Neural progenitor cell (in vitro differentiated cells): ENCODE data around the gene GAB2. TPM values are rescaled to one million over a fixed set of nuclear protein-coding genes. Genes with fewer than 3 reads are reported as not detected.

Experiments
- DNase-seq: peaks from one replicate; pipeline ENCODE4 v3.0.0-alpha.2; 2016; ENCODE audit warnings: low spot score
- H2AFZ ChIP-seq: fragments of 200-600 bp; sonication (generic); replicated peaks from 2 replicates; pipeline ENCODE4 v1.6.1; 2016; ENCODE audit warnings: antibody characterized with exemption
- H3F3A ChIP-seq: fragments of 200-600 bp; sonication (generic); 2 replicates; pipeline ENCODE4 v1.6.1; 2016; ENCODE audit warnings: antibody characterized with exemption, low read depth
- H3K27ac ChIP-seq: fragments of 200-600 bp; sonication (generic); 2 replicates; pipeline ENCODE4 v1.5.1; 2016; ENCODE audit warnings: mild to moderate bottlenecking
- H3K27me3 ChIP-seq: fragments of 200-600 bp; sonication (generic); 2 replicates; pipeline ENCODE4 v1.6.1; 2016; ENCODE audit warnings: mild to moderate bottlenecking, moderate library complexity
- H3K36me3 ChIP-seq: fragments of 200-600 bp; sonication (generic); 2 replicates; pipeline ENCODE4 v1.5.1; 2016
- H3K4me1 ChIP-seq: fragments of 200-600 bp; sonication (generic); 2 replicates; pipeline ENCODE4 v1.6.1; 2016; ENCODE audit warnings: mixed run types
- H3K4me2 ChIP-seq: fragments of 200-600 bp; sonication (generic); 2 replicates; pipeline ENCODE4 v1.6.1; 2016
- H3K4me3 ChIP-seq: fragments of 200-600 bp; sonication (generic); 2 replicates; pipeline ENCODE4 v1.5.1; 2016
- H3K79me2 ChIP-seq: fragments of 200-600 bp; sonication (generic); 2 replicates; pipeline ENCODE4 v1.6.1; 2016; ENCODE audit warnings: low read depth
- H3K9ac ChIP-seq: fragments of 200-600 bp; sonication (generic); 2 replicates; pipeline ENCODE4 v1.6.1; 2016
- H3K9me3 ChIP-seq: fragments of 200-600 bp; sonication (generic); 2 replicates; pipeline ENCODE4 v1.5.1; 2016; ENCODE audit warnings: low read depth
- H4K20me1 ChIP-seq: fragments of 200-600 bp; sonication (generic); 2 replicates; pipeline ENCODE4 v1.6.1; 2016; ENCODE audit warnings: low read depth
- H3K27ac Mint-ChIP-seq: 3 replicates; pipeline ENCODE4 v1.8.0; 2021; ENCODE audit warnings: mixed read lengths
- H3K27me3 Mint-ChIP-seq: 2 replicates; pipeline ENCODE4 v1.8.0; 2022; ENCODE audit warnings: low read depth, mild to moderate bottlenecking, inconsistent platforms, moderate library complexity, mixed read lengths; ENCODE audit not compliant: insufficient read depth
- H3K36me3 Mint-ChIP-seq: 3 replicates; pipeline ENCODE4 v1.8.0; 2021; ENCODE audit warnings: mixed read lengths
- H3K4me1 Mint-ChIP-seq: 3 replicates; pipeline ENCODE4 v1.8.0; 2021; ENCODE audit warnings: mixed read lengths
- H3K4me3 Mint-ChIP-seq: 3 replicates; pipeline ENCODE4 v1.8.0; 2021; ENCODE audit warnings: mild to moderate bottlenecking, moderate library complexity, mixed read lengths
- H3K9me3 Mint-ChIP-seq: 3 replicates; pipeline ENCODE4 v1.8.0; 2020; ENCODE audit warnings: mixed read lengths
- CTCF ChIP-seq: fragments of 200-600 bp; sonication (generic); IDR thresholded peaks from 2 replicates; pipeline ENCODE4 v1.5.1; 2017; ENCODE audit warnings: antibody characterized with exemption, mild to moderate bottlenecking
- EZH2 ChIP-seq: fragments of 200-600 bp; sonication (generic); IDR thresholded peaks from 2 replicates; pipeline ENCODE4 v1.6.1; 2017; ENCODE audit warnings: antibody characterized with exemption, mild to moderate bottlenecking, moderate library complexity
- EZH2phosphoT487 ChIP-seq: fragments of 200-600 bp; sonication (generic); IDR thresholded peaks from 2 replicates; pipeline ENCODE4 v1.6.1; 2017; ENCODE audit warnings: antibody characterized with exemption
- total RNA-seq: library from RNA; depleted of rRNA; stranded (reverse); fragments of >200 nt; gene quantifications from 2 replicates; pipeline ENCODE4 v1.2.3, GENCODE V29; 2015; ENCODE audit warnings: low replicate concordance

GAB2 gene
- total RNA-seq, 1 donor from 2014 or later, result 11.1 TPM

- Mint-ChIP-seq H3K27ac (no peak overlapping the region), H3K27me3 (peaks cover 20% of the 10 kb centered on the region), H3K9me3 (no peaks in the 10 kb centered on the region), H3K4me3 (peak overlapping the region; percentile 20), H3K36me3 (no peaks in the 10 kb centered on the region), H3K4me1 (peaks cover 31% of the 10 kb centered on the region)
- peak; percentile 79 for DNase-seq
- TF ChIP-seq EZH2 (no peak), CTCF (peak; percentile 75)
- Histone ChIP-seq H3K4me3 (no peak overlapping the region), H2AFZ (no peak overlapping the region), H3K4me2 (no peak overlapping the region), H3K4me1 (peaks cover 29% of the 10 kb centered on the region), H3K9ac (no peak overlapping the region), H3K27ac (no peak overlapping the region), H3K36me3 (no peaks in the 10 kb centered on the region), H3K79me2 (peaks cover 11% of the 10 kb centered on the region), H3F3A (peaks cover 37% of the 10 kb centered on the region), H3K9me3 (no peaks in the 10 kb centered on the region), H3K27me3 (peaks cover 18% of the 10 kb centered on the region), H4K20me1 (peaks cover 9% of the 10 kb centered on the region)
Observed at GRCh38 chr11:78420255-78420764, 2.7 kb upstream of the GAB2 start.

GRCh38 chr11:78419327-78419726 lies 1.7 kb upstream of the GAB2 start:
- H3F3A ChIP-seq, result peaks cover 43% of the 10 kb centered on the region
- H3K27me3 ChIP-seq, result peaks cover 18% of the 10 kb centered on the region
- no peaks in the 10 kb centered on the region for H3K9me3 ChIP-seq
- no peak overlapping the region for H3K9ac ChIP-seq
- no peak overlapping the region for H3K4me2 ChIP-seq
- Mint-ChIP-seq H3K36me3 (no peaks in the 10 kb centered on the region), H3K4me3 (peak overlapping the region; percentile 66), H3K9me3 (no peaks in the 10 kb centered on the region), H3K27me3 (peaks cover 20% of the 10 kb centered on the region), H3K4me1 (peaks cover 31% of the 10 kb centered on the region), H3K27ac (no peak overlapping the region)
- no peak overlapping the region for H2AFZ ChIP-seq
- TF ChIP-seq EZH2 (no peak), CTCF (no peak), EZH2phosphoT487 (no peak)
- no peak for DNase-seq
- peaks cover 17% of the 10 kb centered on the region for H4K20me1 ChIP-seq
- H3K4me1 ChIP-seq, result peaks cover 20% of the 10 kb centered on the region
- H3K36me3 ChIP-seq, result no peaks in the 10 kb centered on the region
- peaks cover 21% of the 10 kb centered on the region for H3K79me2 ChIP-seq
- H3K27ac ChIP-seq, result no peak overlapping the region
- no peak overlapping the region for H3K4me3 ChIP-seq

- peaks cover 43% of the 10 kb centered on the region for H3F3A ChIP-seq
- TF ChIP-seq EZH2phosphoT487 (no peak), CTCF (no peak), EZH2 (no peak)
- H3K4me1 Mint-ChIP-seq, result peaks cover 31% of the 10 kb centered on the region
- peaks cover 27% of the 10 kb centered on the region for H3K79me2 ChIP-seq
- H2AFZ ChIP-seq, result no peak overlapping the region
- peak overlapping the region; percentile 87 for H3K4me2 ChIP-seq
- peak overlapping the region; percentile 92 for H3K4me3 Mint-ChIP-seq
- no peaks in the 10 kb centered on the region for H3K9me3 ChIP-seq
- H3K27ac ChIP-seq, result no peak overlapping the region
- H4K20me1 ChIP-seq, result peaks cover 22% of the 10 kb centered on the region
- DNase-seq, result no peak
- peak overlapping the region; percentile 67 for H3K4me3 ChIP-seq
- no peaks in the 10 kb centered on the region for H3K36me3 Mint-ChIP-seq
- peaks cover 20% of the 10 kb centered on the region for H3K4me1 ChIP-seq
- peaks cover 20% of the 10 kb centered on the region for H3K27me3 Mint-ChIP-seq
- H3K9ac ChIP-seq, result no peak overlapping the region
- H3K36me3 ChIP-seq, result no peaks in the 10 kb centered on the region
- H3K27me3 ChIP-seq, result peaks cover 18% of the 10 kb centered on the region
- H3K27ac Mint-ChIP-seq, result no peak overlapping the region
- H3K9me3 Mint-ChIP-seq, result no peaks in the 10 kb centered on the region
Observed at GRCh38 chr11:78418584-78419211, 1.1 kb upstream of the GAB2 start.
